Measurements from ENCODE around the gene TRIM3.

GRCh38 chr11:6431861-6432260, 41.9 kb downstream of the TRIM3 start:
- TF ChIP-seq POLR2AphosphoS5 (IDR thresholded peaks at IDR 0.05) = no peak
- TF ChIP-seq CTCF (IDR thresholded peaks at IDR 0.05) = no peak
- TF ChIP-seq POLR2A (IDR thresholded peaks at IDR 0.05) = no peak

Measured in breast epithelium (tissue), 3 donors.